HG03045 (cell line): ENCODE data around the gene CDKAL1.
"Not testable (repeated sequence)": the region's sequence is repeated elsewhere in the genome, so short reads cannot be mapped to it uniquely, and the experiment has no call there.

Experiments used
- ATAC-seq: cut with Tn5 transposase; IDR thresholded peaks from one replicate; pipeline ENCODE4 v1.9.1; 2021; ENCODE audit warnings: mild to moderate bottlenecking, moderate library complexity; ENCODE audit not compliant: unreplicated experiment

The CDKAL1 gene

GRCh38 chr6:20589266-20589665, 55.0 kb downstream of the CDKAL1 start:
- no peak for ATAC-seq

GRCh38 chr6:20590476-20590875, 56.2 kb downstream of the CDKAL1 start:
- ATAC-seq, result not testable (repeated sequence)

GRCh38 chr6:20594299-20594853, 60.1 kb downstream of the CDKAL1 start:
- ATAC-seq, result not testable (repeated sequence)

- no peak for ATAC-seq
These were observed 65.2 kb downstream of the CDKAL1 start for GRCh38 chr6:20599302-20600051.

GRCh38 chr6:20600831-20601230, 66.6 kb downstream of the CDKAL1 start:
- ATAC-seq, result no peak

GRCh38 chr6:20604159-20604558, 69.9 kb downstream of the CDKAL1 start:
- no peak for ATAC-seq

GRCh38 chr6:20605061-20605460, 70.8 kb downstream of the CDKAL1 start:
- no peak for ATAC-seq

- ATAC-seq, result no peak
These were observed 71.3 kb downstream of the CDKAL1 start for GRCh38 chr6:20605581-20605980.

- ATAC-seq, result no peak
These were observed 72.6 kb downstream of the CDKAL1 start for GRCh38 chr6:20606831-20607230.

- no peak for ATAC-seq
These were observed 74.1 kb downstream of the CDKAL1 start for GRCh38 chr6:20608356-20608755.

- no peak for ATAC-seq
These were observed 74.6 kb downstream of the CDKAL1 start for GRCh38 chr6:20608905-20609304.

GRCh38 chr6:20609924-20610323, 75.7 kb downstream of the CDKAL1 start:
- ATAC-seq, result not testable (repeated sequence)

- ATAC-seq, result no peak
These were observed 76.5 kb downstream of the CDKAL1 start for GRCh38 chr6:20610636-20611370.

- ATAC-seq, result not testable (repeated sequence)
These were observed 83.3 kb downstream of the CDKAL1 start for GRCh38 chr6:20617537-20617936.

- no peak for ATAC-seq
These were observed 85.8 kb downstream of the CDKAL1 start for GRCh38 chr6:20620043-20620442.

- no peak for ATAC-seq
These were observed 89.5 kb downstream of the CDKAL1 start for GRCh38 chr6:20623761-20624160.

GRCh38 chr6:20626165-20626564, 91.9 kb downstream of the CDKAL1 start:
- no peak for ATAC-seq

GRCh38 chr6:20629509-20629908, 95.3 kb downstream of the CDKAL1 start:
- no peak for ATAC-seq

- no peak for ATAC-seq
These were observed 95.9 kb downstream of the CDKAL1 start for GRCh38 chr6:20630136-20630535.

- ATAC-seq, result no peak
These were observed 96.6 kb downstream of the CDKAL1 start for GRCh38 chr6:20630617-20631548.

GRCh38 chr6:20631549-20631924, 97.3 kb downstream of the CDKAL1 start:
- ATAC-seq, result no peak
